Heart right ventricle (tissue), 16 donors: ENCODE results near the gene MBLAC2. TPM values are rescaled to one million over a fixed set of nuclear protein-coding genes. Genes with fewer than 3 reads are reported as not detected.

Source experiments
- ATAC-seq, 8 donors: fragments of 200-7000 bp; cut with Tn5 transposase; one replicate each; pipeline ENCODE4 v1.9.1; 2020; ENCODE audit warnings: mild to moderate bottlenecking in 8 of 8, moderate library complexity in 8 of 8, moderate number of reproducible peaks in 1 of 8
- DNase-seq, 2 donors: peaks; one replicate each; pipeline ENCODE4 v3.0.0-alpha.2; 2020
- H3K27ac ChIP-seq, 10 donors: fragments of 200-600 bp; sonication (generic) in 2 of 10; one replicate each; pipeline versions ENCODE4 v1.5.0 to v1.8.0; 2020 to 2022; ENCODE audit warnings: mild to moderate bottlenecking in 3 of 10
- H3K27me3 ChIP-seq, 7 donors: fragments of 200-600 bp; one replicate each; pipeline ENCODE4 v1.8.0; 2021 to 2022; ENCODE audit warnings: mild to moderate bottlenecking in 2 of 7
- H3K36me3 ChIP-seq, 9 donors: fragments of 200-600 bp; sonication (generic) in 1 of 9; one replicate each; pipeline versions ENCODE4 v1.5.0 to v1.8.0; 2020 to 2022; ENCODE audit warnings: mild to moderate bottlenecking in 2 of 9
- H3K4me1 ChIP-seq, 9 donors: fragments of 200-600 bp; sonication (generic) in 1 of 9; one replicate each; pipeline versions ENCODE4 v1.5.0 to v1.8.0; 2020 to 2022; ENCODE audit warnings: mild to moderate bottlenecking in 4 of 9
- H3K4me3 ChIP-seq, 10 donors: fragments of 200-600 bp; sonication (generic) in 2 of 10; one replicate each; pipeline versions ENCODE4 v1.5.0 to v1.8.0; 2020 to 2022; ENCODE audit warnings: mild to moderate bottlenecking in 7 of 10, moderate library complexity in 2 of 10
- H3K9me3 ChIP-seq, 11 donors: fragments of 200-600 bp in 10 of 11; sonication (generic) in 2 of 11; one replicate each; pipeline versions ENCODE4 v1.5.0 to v1.8.0; 2013 to 2022; ENCODE audit warnings: mild to moderate bottlenecking in 2 of 11, control low read depth in 1 of 11, moderate library complexity in 1 of 11
- CTCF ChIP-seq, 9 donors: fragments of 200-600 bp; sonication (generic) in 2 of 9; IDR thresholded peaks; one replicate each; pipeline versions ENCODE4 v1.5.0 to v1.8.0; 2021 to 2022; ENCODE audit warnings: antibody characterized with exemption in 9 of 9, mild to moderate bottlenecking in 5 of 9, moderate library complexity in 1 of 9
- WGBS, 2 donors: extraction: QIAGEN DNeasy Blood & Tissue Kit; methylation state at CpG; one replicate each; pipeline ENCODE4 v1.1.7; 2013; ENCODE audit warnings: inconsistent platforms in 1 of 2; 5-methylcytosine and 5-hydroxymethylcytosine counted together
- intact Hi-C, 10 donors: fragments of 100-400 bp; cut with DNase I; formaldehyde crosslinking; loops; one replicate each; pipeline versions ENCODE4 v1.11.1 to v1.14.2; 2022
- polyA plus RNA-seq, 2 donors: library from polyadenylated mRNA; stranded (reverse); fragments of 200-250 nt; gene quantifications; one replicate each; pipeline ENCODE4 v1.2.3, GENCODE V29; 2013
- total RNA-seq, 10 donors: library from RNA; stranded (reverse); fragmentation: NEBNext Ultra II Directional in 3 of 10; extraction: Animal tissue kit (Norgen Biotek cat#: 25700) in 3 of 10; gene quantifications; one replicate each; pipeline versions ENCODE4 v1.2.1 to v1.2.4, GENCODE V29; 2021 to 2023
- donor health status: Arrhythmogenic right ventricular cardiomyopathy.
- donor health status: ischemic (EF 13 %, LVEDD 7.1; RV severe dilation, severe dysfunction).
- donor health status: healthy with polysubstance abuse.
- donor health status: DM: no; HTN: yes; CAD: no.
- donor health status: DM: no; HTN: no; CAD: no.
- donor health status: ischemic (EF 25% LVEDD 6.9; RV normal size, moderate dysfunction).
- donor health status: ischemic (EF 25% LVEDD 5.7; RV mildly dilated, moderate dysfunction).
- donor health status: healthy.
- donor health status: DM: yes; HTN: yes; CAD: no.
- donor health status: Ischemic cardiomyopathy.
- donor health status: ischemic (EF 35%, LVEDD 5.7; RV mildly dilated, moderate dysfunction).
- donor health status: nonischemic (EF 11% LVEDD 7.7; RV severe dilation, severe dysfunction).
- donor health status: DM: yes; HTN: yes; CAD: no.
- donor health status: PGD.
- donor health status: ischemic (EF 29% LVEDD 5.4; RV normal size, mild dysfunction).
- donor health status: nonischemic (EF 23%, LVEDD 6.1; RV moderate dilation, normal function).

The MBLAC2 gene
- total and polyA plus RNA-seq, 12 donors, result 1.0 to 4.8 (median 3.4) TPM

GRCh38 chr5:90461288-90461687, 13.3 kb downstream of the MBLAC2 start:
- Histone ChIP-seq H3K9me3 (peaks cover 0 to 3% (median 0%) of the 10 kb centered on the region in 11 donors), H3K36me3 (peaks cover 0 to 26% (median 0%) of the 10 kb centered on the region in 9 donors), H3K27me3 (no peaks in the 10 kb centered on the region), H3K27ac (no peak overlapping the region), H3K4me1 (no peaks in the 10 kb centered on the region), H3K4me3 (no peak overlapping the region)
- TF ChIP-seq CTCF (IDR thresholded peaks at IDR 0.05), result no peak
- intact Hi-C loops, result no loop called here
- DNase-seq, result no peak
- ATAC-seq, result no peak
- 68 to 70% methylated on average over 4 of the region's 4 CpGs for WGBS, 2 donors

DNA sequence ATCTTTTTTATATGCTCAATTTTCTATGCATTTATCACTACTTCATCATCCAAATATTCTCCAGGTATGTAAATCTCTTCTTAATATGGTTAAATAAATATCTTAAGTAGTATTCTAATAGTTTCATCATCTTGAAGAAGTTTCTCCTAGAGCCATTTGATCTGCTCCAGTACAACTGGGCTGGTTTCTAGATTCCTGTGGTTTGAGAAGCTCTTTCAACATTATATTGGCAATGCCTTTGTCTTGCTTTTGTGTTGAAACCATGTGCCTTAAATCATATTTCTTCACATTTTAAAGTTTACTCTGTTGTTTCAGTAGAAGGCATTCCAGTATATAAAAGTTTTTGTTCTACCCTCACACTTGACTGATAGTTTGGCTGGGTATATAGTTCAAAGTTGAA, 27.6 kb downstream of the MBLAC2 start:
- ATAC-seq (no peak), DNase-seq (no peak)
- no peak for TF ChIP-seq CTCF (IDR thresholded peaks at IDR 0.05)
- Histone ChIP-seq H3K27ac (no peak overlapping the region), H3K9me3 (peaks cover 0 to 9% (median 0%) of the 10 kb centered on the region in 11 donors), H3K4me1 (no peaks in the 10 kb centered on the region), H3K4me3 (no peak overlapping the region), H3K36me3 (no peaks in the 10 kb centered on the region), H3K27me3 (no peaks in the 10 kb centered on the region)
- intact Hi-C loops, result no loop called here

DNA sequence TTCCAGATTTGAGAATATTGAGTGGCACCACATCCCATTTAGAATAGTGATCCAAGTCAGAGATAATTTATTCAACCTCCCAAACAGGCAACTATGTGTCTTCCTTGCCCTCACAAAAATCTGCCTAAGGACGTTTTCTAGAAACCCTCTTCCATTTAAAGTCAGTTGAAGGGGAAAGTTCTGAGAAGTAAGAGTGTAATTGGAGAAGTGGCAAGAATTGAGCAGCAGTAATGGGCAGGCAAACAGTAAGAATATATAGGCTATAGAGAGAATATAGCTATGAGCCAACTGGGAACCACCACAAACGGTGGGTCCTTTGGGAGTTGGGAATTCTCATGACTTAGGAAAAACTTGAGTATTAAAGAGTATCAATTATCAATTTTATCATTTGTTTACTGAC, 33.9 kb downstream of the MBLAC2 start:
- Histone ChIP-seq H3K4me1 (peaks cover 0 to 14% (median 7%) of the 10 kb centered on the region in 9 donors), H3K36me3 (no peaks in the 10 kb centered on the region), H3K27ac (no peak overlapping the region), H3K4me3 (peak overlapping the region in 1 of 10 donors; percentile 63), H3K27me3 (no peaks in the 10 kb centered on the region), H3K9me3 (no peaks in the 10 kb centered on the region)
- 60 to 76% methylated on average over 2 of the region's 2 CpGs for WGBS, 2 donors
- ATAC-seq, result no peak
- DNase-seq, result no peak
- no peak for TF ChIP-seq CTCF (IDR thresholded peaks at IDR 0.05)
- intact Hi-C loops, result loop anchor here in 4 of 10 donors (1.0 to 5.0 kb wide), 4 partner anchors 34 to 342 kb away; partner anchors contain the start of genes MBLAC2 (in 1 of the 4) and POLR3G (in 1 of the 4)

DNA sequence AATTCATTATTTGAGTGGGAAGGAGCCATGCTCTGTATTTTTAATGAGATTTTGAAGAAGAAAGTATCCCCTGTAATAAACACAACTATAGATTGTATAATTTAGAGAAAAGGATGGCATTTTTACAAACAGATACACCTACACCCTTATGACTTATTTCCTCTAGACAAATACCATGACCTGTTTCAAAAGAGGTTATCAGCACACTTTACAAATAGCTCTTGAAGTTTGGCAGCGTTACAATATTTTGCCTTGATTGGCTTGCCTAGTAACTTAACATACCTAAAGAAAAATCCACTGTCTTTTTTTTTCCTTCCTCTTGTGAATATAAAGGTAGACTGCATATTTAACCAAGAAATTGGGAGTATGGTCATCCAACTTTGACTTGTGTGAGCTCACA, 36.5 kb downstream of the MBLAC2 start:
- ATAC-seq (no peak), DNase-seq (no peak)
- Histone ChIP-seq H3K4me3 (no peak overlapping the region), H3K36me3 (no peaks in the 10 kb centered on the region), H3K9me3 (no peaks in the 10 kb centered on the region), H3K4me1 (peaks cover 0 to 14% (median 7%) of the 10 kb centered on the region in 9 donors), H3K27me3 (no peaks in the 10 kb centered on the region), H3K27ac (no peak overlapping the region)
- intact Hi-C loops, result loop anchor here in 9 of 10 donors (1.0 to 10.0 kb wide), 10 partner anchors 92 to 347 kb away; no protein-coding TSS in a partner anchor
- WGBS, 2 donors, result 11 to 24% methylated on average over 1 of the region's 1 CpG
- no peak for TF ChIP-seq CTCF (IDR thresholded peaks at IDR 0.05)
